HG03066 (cell line): ENCODE measurements around the gene NNAT.
"Not testable (repeated sequence)": the region's sequence is repeated elsewhere in the genome, so short reads cannot be mapped to it uniquely, and the experiment has no call there.

Experiments used
- ATAC-seq: cut with Tn5 transposase; IDR thresholded peaks from one replicate; pipeline ENCODE4 v1.9.1; 2021; ENCODE audit warnings: low read depth; ENCODE audit not compliant: unreplicated experiment

Gene NNAT, protein sequence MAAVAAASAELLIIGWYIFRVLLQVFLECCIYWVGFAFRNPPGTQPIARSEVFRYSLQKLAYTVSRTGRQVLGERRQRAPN

DNA sequence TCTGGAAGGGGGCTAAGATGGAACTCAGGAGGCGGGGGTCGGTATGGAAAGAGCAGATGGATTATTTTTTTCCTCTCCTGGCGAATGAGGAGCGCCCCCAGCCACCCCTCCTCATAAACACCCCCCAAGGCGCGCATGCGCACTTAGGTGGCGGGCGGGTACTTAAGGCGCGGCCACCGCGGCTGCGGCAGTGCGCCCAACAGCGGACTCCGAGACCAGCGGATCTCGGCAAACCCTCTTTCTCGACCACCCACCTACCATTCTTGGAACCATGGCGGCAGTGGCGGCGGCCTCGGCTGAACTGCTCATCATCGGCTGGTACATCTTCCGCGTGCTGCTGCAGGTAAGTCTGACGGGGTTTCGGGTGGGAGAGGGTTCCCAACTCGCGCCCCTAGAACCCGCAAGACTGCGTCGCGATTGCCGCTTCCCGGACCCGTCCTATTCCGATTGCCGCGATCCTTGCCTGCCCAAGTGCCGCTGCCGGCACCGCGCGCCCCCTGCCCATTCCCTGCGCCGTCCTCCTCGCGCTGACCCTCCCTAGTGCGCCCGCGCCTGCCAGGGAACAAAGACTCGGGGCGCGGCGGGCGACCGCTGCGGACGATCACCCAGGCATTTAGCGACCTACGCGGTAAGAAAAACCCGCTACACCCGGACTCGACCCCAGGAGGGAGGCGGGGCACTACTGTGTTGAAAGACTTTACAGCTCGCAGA lies at the start of gene NNAT:
NNAT (plus strand) TSS at position 190 of the 711 bp plus-strand sequence; CDS start at position 272, 82 bp downstream.
- no peak for ATAC-seq

- ATAC-seq = no peak
Observed at GRCh38 chr20:37471741-37472235, 49.3 kb upstream of the NNAT start.

GRCh38 chr20:37472435-37472834 lies 48.6 kb upstream of the NNAT start:
- not testable (repeated sequence) for ATAC-seq

GRCh38 chr20:37473249-37474000 lies 47.6 kb upstream of the NNAT start:
- ATAC-seq = no peak

DNA sequence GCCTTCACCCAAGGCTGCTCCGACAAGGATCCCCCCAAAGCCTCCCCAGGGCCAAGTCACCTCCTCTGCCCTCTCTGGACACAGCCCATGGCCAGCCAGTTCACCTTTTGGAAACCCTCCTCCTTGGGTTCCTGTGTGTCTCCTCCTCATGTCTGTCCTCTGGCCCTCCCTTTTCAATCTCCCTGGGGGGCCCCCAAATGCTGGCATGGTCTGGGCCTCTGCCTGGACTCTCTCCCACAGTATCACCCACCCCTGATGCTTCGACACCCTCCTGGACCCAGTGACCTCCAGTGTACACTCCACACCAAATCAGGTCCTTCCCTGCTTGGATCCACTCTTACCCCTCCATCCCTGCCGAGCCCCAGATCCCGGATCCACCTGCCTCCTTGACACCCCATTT lies 46.7 kb upstream of the NNAT start:
- no peak for ATAC-seq

GRCh38 chr20:37475252-37475651 lies 45.8 kb upstream of the NNAT start:
- ATAC-seq = no peak

DNA sequence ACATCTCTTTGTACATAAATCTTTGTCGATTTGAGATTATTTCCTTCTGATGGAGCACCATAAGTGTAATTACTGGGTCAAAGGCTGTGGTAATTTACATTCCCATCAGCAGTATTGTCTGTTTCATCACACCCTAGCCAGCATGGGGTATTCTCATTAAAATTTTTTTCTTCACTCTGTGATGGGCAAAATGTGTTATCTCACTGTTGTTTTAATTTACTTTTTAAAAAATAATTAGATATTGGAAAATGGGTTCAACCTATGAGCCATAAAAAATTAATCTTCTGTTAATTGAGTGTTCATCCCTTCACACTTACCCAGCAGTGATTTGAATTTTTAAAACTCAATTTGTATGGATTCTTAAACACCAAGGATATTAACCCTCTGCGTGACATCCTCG lies 44.0 kb upstream of the NNAT start:
- no peak for ATAC-seq

- no peak for ATAC-seq
Observed at GRCh38 chr20:37479266-37479665, 41.8 kb upstream of the NNAT start.

DNA sequence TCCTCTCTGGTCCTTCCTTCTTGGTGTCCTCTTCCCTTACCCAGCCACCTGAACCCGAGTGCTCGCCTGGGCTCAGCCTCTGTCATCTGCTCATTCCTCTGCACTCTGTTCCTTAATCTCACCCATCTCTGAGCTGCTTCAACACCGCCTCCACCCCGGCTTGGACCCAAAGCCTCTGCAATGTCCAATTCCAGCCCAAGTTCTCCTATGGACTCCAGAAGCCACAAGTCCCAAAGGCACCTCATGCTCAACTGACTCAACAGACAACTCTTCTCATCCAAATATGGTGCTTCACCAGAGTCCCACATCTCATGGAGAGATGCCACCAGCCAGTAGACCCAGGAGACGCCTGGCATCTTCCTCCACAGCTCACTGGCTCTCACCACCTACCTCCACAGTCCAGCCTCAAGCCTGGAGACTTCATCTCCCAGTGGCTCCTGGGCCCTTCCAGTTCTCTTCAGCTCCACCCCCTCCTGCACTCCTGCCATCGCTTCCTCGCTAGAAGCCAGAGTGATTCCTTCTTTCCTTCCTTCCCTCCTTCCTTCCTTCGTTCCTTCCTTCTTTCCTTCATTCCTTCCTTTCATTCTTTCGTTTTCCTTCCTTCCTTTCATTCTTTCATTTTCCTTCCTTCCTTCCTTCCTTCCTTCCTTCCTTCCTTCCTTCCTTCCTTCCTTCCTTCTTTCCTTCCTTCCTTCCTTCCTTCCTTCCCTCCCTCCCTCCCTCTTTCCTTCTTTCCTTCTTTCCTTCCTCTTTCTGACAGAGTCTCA lies 40.9 kb upstream of the NNAT start:
- ATAC-seq = no peak

DNA sequence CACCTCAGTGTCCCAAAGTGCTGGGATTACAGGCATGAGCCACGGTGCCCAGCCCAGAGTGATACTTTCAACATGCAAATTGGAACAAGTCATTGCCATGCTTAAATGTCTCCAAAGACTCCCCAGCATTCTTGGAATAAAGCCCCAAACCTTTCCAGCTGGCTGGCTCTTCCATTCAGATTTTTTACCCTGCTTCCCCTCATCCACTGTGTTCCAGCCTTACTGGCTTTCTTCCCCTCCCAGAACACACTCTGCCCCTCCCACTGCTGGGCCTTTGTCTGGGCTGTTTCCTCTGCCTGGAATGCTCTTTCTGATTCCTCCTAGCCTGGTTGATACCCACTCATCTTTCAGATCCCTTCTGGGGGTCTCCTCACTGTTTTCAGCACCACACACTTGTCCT lies 40.1 kb upstream of the NNAT start:
- no peak for ATAC-seq

GRCh38 chr20:37481610-37482009 lies 39.4 kb upstream of the NNAT start:
- ATAC-seq = no peak

- no peak for ATAC-seq
Observed at GRCh38 chr20:37484331-37484730, 36.7 kb upstream of the NNAT start.

GRCh38 chr20:37486209-37486608 lies 34.8 kb upstream of the NNAT start:
- not testable (repeated sequence) for ATAC-seq

DNA sequence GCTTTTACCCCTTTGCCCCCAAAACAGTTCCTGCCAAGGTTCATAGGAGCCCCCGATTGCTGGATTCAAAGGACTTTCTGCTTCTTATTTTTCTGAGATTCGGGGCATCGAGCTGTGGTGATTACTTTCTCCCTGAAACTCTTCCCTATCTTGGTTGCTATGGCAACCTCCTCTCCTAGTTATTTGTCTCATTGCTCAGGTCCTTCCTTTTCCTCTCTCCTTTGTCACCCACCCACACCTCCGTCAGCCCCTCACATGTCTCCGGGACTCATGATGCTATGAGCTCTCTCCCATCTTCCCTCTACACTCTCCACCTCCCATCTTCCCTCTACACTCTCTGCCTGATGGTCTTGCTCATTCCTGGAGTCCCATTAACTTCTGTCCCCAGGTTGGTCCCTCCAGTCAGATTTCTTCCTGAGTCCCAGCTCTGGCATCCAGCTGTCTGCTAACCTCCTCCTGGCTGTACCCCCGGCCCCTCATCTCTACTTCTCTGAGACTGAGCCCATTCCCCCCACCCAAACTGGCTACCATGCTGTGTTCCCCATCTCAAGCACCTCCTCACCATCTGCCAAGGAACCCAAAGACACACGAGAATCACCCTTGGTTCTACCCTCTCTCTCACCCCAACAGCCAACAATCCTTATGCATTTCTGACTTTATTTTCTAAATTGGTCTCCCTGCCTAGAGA lies 30.2 kb upstream of the NNAT start:
- no peak for ATAC-seq

GRCh38 chr20:37492096-37492625 lies 28.9 kb upstream of the NNAT start:
- ATAC-seq = no peak

GRCh38 chr20:37492945-37493344 lies 28.1 kb upstream of the NNAT start:
- no peak for ATAC-seq

- no peak for ATAC-seq
Observed at GRCh38 chr20:37494301-37494700, 26.7 kb upstream of the NNAT start.

GRCh38 chr20:37494796-37495195 lies 26.3 kb upstream of the NNAT start:
- ATAC-seq = no peak

DNA sequence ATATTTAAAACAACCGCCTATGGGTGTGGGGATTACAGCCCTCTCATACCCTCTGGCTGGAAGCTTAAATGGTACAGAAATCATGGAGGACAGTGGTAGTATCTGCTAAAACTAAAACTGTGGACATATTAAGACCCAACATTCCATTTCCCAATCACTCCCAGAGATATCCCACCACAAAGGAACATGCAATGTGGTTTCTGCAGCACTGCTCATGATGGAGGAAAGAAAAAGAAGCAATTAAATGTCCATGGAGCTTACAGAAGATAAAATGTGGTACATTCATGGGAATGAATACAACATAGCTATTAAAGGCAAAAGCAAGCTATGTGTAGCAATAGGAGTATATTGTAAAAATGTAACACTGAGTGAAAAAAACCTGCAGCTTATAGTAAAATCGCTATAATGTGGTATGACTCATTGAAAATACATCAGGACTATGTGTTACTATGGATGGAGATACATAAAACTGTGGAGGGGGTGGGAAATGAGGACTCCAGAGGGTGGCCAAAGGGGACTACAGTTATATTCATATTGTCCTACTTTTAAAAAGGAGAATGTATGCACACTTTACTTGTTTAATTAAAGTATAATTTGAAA lies 22.9 kb upstream of the NNAT start:
- no peak for ATAC-seq

- no peak for ATAC-seq
Observed at GRCh38 chr20:37500311-37500710, 20.7 kb upstream of the NNAT start.
